ENCODE measurements around the gene CCDC87.

Gene CCDC87

DNA sequence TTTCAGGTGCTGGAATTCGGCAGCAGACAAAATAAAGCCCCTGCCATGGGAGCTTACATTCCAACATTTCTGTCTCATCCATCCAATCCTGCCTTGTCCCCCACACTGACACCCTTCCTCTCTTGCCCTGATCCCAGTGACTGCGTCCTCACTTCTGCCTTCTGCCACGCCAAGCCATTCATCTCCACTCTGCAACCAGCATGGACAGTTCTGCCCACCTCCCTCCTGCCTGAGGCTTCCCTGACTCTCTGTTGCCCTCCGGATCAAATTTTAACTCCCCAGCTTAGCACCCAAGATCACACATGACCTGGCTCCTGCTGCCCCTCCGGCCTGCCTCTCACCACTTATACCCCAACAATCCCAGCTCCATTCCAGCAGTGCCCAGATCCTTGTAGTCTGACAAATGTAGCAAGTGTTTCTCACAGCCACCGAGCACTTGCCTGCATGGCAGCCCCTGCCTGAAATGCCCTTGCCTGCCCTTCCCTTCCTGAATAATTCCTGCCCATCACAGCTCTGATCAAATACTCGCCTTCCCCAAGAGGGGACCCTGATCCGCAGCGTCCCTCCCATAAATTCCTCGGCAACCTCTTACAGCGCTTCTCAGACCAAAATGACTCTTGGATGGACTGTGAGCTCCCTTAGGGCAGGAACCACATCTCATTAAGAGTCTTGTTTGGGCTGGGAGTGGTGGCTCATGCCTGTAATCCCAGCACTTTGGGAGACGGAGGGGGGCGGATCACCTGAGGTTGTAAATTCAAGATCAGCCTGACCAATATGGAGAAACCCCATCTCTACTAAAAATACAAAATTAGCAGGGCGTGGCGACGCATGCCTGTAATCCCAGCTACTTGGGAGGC is 43.9 kb downstream of the CCDC87 start:
- H3K4me3 ChIP-seq (ENCODE audit: low read depth, low read length) = no peak overlapping the region
- TF ChIP-seq, protein P1, sequence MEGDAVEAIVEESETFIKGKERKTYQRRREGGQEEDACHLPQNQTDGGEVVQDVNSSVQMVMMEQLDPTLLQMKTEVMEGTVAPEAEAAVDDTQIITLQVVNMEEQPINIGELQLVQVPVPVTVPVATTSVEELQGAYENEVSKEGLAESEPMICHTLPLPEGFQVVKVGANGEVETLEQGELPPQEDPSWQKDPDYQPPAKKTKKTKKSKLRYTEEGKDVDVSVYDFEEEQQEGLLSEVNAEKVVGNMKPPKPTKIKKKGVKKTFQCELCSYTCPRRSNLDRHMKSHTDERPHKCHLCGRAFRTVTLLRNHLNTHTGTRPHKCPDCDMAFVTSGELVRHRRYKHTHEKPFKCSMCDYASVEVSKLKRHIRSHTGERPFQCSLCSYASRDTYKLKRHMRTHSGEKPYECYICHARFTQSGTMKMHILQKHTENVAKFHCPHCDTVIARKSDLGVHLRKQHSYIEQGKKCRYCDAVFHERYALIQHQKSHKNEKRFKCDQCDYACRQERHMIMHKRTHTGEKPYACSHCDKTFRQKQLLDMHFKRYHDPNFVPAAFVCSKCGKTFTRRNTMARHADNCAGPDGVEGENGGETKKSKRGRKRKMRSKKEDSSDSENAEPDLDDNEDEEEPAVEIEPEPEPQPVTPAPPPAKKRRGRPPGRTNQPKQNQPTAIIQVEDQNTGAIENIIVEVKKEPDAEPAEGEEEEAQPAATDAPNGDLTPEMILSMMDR (IDR thresholded peaks at IDR 0.05; ENCODE audit: low read depth, low read length) = no peak

DNA sequence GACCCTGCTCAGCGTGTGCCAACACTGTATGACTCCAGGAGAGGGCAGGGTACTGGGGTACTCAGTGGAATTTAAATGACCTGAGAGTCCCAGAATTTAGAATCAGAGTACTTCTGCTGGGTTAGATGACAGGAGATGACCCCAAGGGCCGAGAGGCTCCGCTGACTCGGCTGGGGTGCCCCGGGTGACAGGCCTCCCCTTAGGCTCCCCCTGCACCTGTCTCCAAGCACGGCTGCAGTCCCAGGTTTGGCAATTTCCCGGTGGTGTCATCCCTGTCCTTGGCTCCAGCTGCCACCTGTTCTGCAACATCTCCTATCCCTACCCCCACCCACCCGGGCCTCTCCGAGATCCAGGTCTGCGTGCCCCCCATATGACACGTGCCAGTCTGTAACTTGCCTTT is 44.8 kb downstream of the CCDC87 start:
- TF ChIP-seq, protein P1 (IDR thresholded peaks at IDR 0.05; ENCODE audit: low read depth, low read length) = no peak
- no peak overlapping the region for H3K4me3 ChIP-seq (ENCODE audit: low read depth, low read length)

DNA sequence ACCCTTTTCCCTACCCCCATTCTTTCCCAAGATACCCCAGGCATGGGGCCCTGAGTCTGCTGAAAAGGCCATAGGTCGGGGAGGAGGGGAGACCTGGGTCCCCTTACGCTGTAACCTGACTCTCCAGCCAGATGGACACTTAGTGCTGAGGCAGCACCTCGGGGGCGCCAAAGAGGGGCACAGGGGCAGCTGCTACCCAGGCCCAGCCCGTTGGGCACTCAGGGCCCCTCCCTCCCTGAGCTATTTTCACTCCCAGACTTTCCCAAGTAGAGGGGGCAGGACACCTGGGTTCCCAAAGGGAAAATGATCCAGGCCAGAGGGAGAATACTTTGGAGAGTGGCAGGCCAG is 45.2 kb downstream of the CCDC87 start:
- no peak overlapping the region for H3K4me3 ChIP-seq (ENCODE audit: low read depth, low read length)
- TF ChIP-seq, protein P1 (IDR thresholded peaks at IDR 0.05; ENCODE audit: low read depth, low read length) = no peak

DNA sequence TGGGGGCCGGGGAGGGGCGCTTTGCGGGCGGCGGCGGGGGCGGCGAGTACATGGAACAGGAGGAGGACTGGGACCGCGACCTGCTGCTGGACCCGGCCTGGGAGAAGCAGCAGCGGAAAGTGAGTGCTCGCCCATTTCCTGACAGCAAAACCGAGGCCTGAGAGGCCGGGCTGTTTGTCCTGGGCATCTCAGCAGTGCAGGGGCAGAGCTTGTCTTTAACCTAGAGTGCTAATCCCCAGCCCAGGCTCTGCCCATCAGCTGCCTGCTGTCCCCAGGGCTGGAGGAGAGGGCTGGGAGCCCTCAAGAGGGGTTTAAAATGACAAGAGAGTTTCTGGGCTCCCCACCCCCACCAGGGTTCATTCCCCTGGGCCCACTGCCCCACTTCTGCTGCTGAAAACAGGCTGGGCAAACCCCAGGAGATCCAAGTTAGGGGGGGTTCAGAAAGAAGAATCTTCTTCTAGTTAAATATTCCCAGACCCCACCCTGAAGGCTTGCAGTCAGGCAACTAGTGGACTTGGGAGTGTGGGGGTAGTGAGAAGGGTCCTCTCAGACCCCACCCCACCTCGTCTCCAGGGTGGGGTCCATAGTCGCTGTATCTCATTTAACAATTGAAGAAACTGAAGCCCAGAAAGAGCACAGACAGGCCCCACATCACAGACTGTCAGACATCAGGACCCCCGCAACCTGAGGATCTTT is 45.7 kb downstream of the CCDC87 start:
- TF ChIP-seq, protein P1 (IDR thresholded peaks at IDR 0.05; ENCODE audit: low read depth, low read length) = no peak
- no peak overlapping the region for H3K4me3 ChIP-seq (ENCODE audit: low read depth, low read length)

DNA sequence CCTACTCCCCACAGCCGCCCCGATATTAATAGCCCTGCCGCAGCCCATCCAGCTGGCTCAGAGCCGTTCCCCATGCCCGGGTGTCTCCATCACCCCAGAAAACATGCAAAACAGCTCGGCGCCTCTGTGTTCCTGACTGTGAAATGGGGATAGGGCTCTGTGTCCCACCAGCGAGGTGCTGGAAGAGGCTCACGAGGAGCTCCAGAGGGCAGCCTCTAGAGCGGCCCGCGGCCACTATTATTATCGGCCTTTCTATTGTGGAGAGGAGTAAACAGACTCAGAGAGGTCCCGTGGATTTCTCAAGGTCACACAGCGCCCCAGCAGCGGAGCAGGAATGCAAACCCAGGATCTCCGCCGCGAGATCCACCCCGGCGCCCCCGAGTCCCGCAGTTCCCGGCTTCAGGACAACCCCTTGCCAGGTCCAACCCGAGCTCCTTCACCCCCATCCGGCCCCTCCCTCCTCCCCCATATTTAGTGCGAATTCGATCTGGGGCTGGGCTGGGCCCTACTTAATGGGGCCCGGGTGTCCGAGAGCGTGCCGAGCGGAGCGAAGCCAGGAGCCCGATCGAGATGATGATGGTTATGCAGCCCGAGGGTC is 46.4 kb downstream of the CCDC87 start, which contains the start of gene ACTN3:
Gene ACTN3 (plus strand): TSS at position 536 of the 598 bp plus-strand sequence. CDS start 35 bp downstream, at position 571.
- TF ChIP-seq, protein P1 (IDR thresholded peaks at IDR 0.05; ENCODE audit: low read depth, low read length) = no peak
- H3K4me3 ChIP-seq (ENCODE audit: low read depth, low read length) = peak within 1 kb of the TSS; percentile 66

DNA sequence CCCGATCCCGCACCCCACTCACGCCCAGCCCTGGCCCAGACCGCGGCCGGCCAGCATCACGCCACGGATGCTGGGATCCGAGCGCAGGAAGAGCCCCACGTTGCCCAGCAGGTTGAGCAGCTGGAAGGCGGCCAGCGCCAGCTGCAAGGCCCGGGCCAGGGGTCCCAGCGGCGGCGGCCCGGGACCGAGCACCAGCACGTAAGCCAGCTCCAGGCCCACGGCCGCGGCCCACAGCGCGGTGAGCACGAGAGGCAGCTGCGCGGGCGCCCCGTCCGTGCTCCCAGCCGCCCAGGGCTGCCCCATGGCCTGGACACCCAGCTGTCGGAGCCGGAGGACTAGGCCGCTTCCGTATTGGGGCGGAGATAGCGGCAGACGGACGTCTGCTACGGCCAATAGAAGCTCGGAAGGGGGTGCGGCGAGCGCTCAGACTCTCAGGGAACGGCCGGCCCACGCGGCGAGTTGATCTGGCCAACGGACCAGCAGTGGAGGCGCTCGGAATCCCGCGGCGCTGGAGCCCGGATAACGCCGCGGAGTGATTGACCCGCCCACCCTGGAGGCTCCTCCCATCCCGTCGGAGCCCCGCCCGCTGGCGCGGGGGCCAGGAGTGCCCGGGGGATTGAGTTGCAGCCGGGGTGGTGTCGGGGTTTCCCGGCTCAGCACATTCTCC is 47.0 kb downstream of the CCDC87 start, which contains the start of gene ZDHHC24:
Gene ZDHHC24 (minus strand): TSS at position 348 of the 667 bp plus-strand sequence. CDS start 45 bp downstream, at position 303.
- peak within 1 kb of the TSS; percentile 66 for H3K4me3 ChIP-seq (ENCODE audit: low read depth, low read length)
- TF ChIP-seq, protein P1 (IDR thresholded peaks at IDR 0.05; ENCODE audit: low read depth, low read length) = no peak

DNA sequence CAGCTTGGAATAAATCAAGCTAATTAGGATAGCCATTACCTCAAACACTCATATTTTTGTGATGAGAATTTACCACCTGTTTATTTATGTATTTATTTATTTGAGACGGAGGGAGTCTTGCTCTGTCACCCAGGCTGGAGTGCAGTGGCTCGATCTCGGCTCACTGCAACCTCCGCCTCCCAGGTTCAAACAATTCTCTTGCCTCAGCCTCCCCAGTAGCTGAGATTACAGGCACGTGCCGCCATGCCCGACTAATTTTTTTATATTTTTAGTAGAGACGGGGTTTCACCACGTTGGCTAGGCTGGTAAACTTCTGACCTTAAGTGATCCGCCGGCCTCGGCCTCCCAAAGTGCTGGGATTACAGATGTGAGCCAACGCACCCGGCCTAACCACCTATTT is 47.9 kb downstream of the CCDC87 start:
- H3K4me3 ChIP-seq (ENCODE audit: low read depth, low read length) = peak overlapping the region; percentile 66
